MM.1S (cell line): ENCODE results near the gene CDON.

Source experiments
- DNase-seq: peaks from one replicate; pipeline ENCODE4 v3.0.0-alpha.2; 2015
- H2AFZ ChIP-seq: fragments of 300-600 bp; sonication (generic); 2 replicates; pipeline ENCODE4 v1.6.0; 2016; ENCODE audit warnings: antibody characterized with exemption, low read length
- H3F3A ChIP-seq: fragments of 300-600 bp; sonication (generic); 2 replicates; pipeline ENCODE4 v1.6.1; 2016; ENCODE audit warnings: mild to moderate bottlenecking, antibody characterized with exemption, low read length, moderate library complexity, mixed read lengths; ENCODE audit not compliant: insufficient read depth
- H3K27ac ChIP-seq: fragments of 300-600 bp; sonication (generic); 2 replicates; pipeline ENCODE4 v1.5.1; 2016; ENCODE audit warnings: mild to moderate bottlenecking, low read length
- H3K27me3 ChIP-seq: fragments of 300-600 bp; sonication (generic); replicated peaks from 2 replicates; pipeline ENCODE4 v1.6.0; 2016; ENCODE audit warnings: low read length; ENCODE audit not compliant: insufficient read depth
- H3K36me3 ChIP-seq: fragments of 300-600 bp; sonication (generic); replicated peaks from 2 replicates; pipeline ENCODE4 v1.6.1; 2016; ENCODE audit warnings: mild to moderate bottlenecking, low read length, mixed read lengths; ENCODE audit not compliant: insufficient read depth
- H3K4me1 ChIP-seq: fragments of 300-600 bp; sonication (generic); 2 replicates; pipeline ENCODE4 v1.6.1; 2016; ENCODE audit warnings: low read length, mixed read lengths
- H3K4me2 ChIP-seq: fragments of 300-600 bp; sonication (generic); 2 replicates; pipeline ENCODE4 v1.6.0; 2016; ENCODE audit warnings: low read depth, low read length
- H3K4me3 ChIP-seq: fragments of 300-600 bp; sonication (generic); 2 replicates; pipeline ENCODE4 v1.5.1; 2016; ENCODE audit warnings: low read length, mixed read lengths
- H3K79me2 ChIP-seq: fragments of 300-600 bp; sonication (generic); 2 replicates; pipeline ENCODE4 v1.6.1; 2016; ENCODE audit warnings: mixed run types, low read length, mixed read lengths
- H3K9ac ChIP-seq: fragments of 300-600 bp; sonication (generic); 2 replicates; pipeline ENCODE4 v1.6.1; 2016; ENCODE audit warnings: low read length, mixed read lengths
- H3K9me2 ChIP-seq: fragments of 300-600 bp; sonication (generic); replicated peaks from 2 replicates; pipeline ENCODE4 v1.6.1; 2016; ENCODE audit warnings: mild to moderate bottlenecking, low read length, mixed read lengths; ENCODE audit not compliant: insufficient read depth
- H3K9me3 ChIP-seq: fragments of 300-600 bp; sonication (generic); replicated peaks from 2 replicates; pipeline ENCODE4 v1.6.1; 2016; ENCODE audit warnings: mild to moderate bottlenecking, low read length, mixed read lengths; ENCODE audit not compliant: insufficient read depth
- H4K20me1 ChIP-seq: fragments of 300-600 bp; sonication (generic); 2 replicates; pipeline ENCODE4 v1.6.1; 2016; ENCODE audit warnings: mild to moderate bottlenecking, low read length, moderate library complexity, mixed read lengths; ENCODE audit not compliant: insufficient read depth
- EZH2 ChIP-seq: fragments of 300-600 bp; sonication (generic); optimal IDR thresholded peaks from 2 replicates; pipeline ENCODE3; 2017; ENCODE audit warnings: low read depth, mild to moderate bottlenecking, antibody characterized with exemption, low read length, mixed read lengths
- EZH2phosphoT487 ChIP-seq: fragments of 300-600 bp; sonication (generic); IDR thresholded peaks from 2 replicates; pipeline ENCODE4 v1.6.1; 2018; ENCODE audit warnings: antibody characterized with exemption, low read length
- TF ChIP-seq, protein P1 (sequence below): fragments of 300-600 bp; sonication (generic); IDR thresholded peaks from 2 replicates; pipeline ENCODE4 v1.5.1; 2016; ENCODE audit warnings: antibody characterized with exemption, low read length, mixed read lengths

Gene CDON

DNA sequence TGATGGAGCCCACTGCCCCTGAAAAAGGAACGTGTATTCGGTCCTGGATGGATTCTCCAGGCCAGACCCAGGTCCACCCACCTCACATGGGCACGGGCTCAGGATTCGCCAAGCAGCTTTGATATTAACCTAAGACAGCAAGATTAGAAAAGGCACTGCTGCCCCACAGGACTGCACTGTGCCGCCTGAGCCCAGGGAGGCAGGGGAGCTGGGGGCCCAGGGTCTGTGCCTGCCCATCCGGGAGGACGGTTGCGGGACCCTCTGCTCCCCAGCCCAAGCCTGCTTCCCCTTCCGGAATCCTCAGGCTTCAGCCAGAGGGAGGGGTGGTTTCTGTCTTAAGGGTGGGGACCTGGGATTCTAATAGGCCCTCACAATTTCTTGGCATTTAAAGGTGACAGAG, 130.4 kb downstream of the CDON start:
- Histone ChIP-seq H3F3A (no peaks in the 10 kb centered on the region), H3K4me1 (no peaks in the 10 kb centered on the region), H3K9me3 (no peaks in the 10 kb centered on the region), H3K79me2 (no peaks in the 10 kb centered on the region), H3K4me3 (no peak overlapping the region), H3K9ac (no peak overlapping the region), H2AFZ (no peak overlapping the region), H3K36me3 (no peaks in the 10 kb centered on the region), H3K4me2 (no peak overlapping the region), H4K20me1 (no peaks in the 10 kb centered on the region), H3K27me3 (no peaks in the 10 kb centered on the region), H3K9me2 (no peaks in the 10 kb centered on the region), H3K27ac (no peak overlapping the region)
- DNase-seq = no peak
- TF ChIP-seq EZH2phosphoT487 (no peak), EZH2 (no peak)
- TF ChIP-seq, protein P1, sequence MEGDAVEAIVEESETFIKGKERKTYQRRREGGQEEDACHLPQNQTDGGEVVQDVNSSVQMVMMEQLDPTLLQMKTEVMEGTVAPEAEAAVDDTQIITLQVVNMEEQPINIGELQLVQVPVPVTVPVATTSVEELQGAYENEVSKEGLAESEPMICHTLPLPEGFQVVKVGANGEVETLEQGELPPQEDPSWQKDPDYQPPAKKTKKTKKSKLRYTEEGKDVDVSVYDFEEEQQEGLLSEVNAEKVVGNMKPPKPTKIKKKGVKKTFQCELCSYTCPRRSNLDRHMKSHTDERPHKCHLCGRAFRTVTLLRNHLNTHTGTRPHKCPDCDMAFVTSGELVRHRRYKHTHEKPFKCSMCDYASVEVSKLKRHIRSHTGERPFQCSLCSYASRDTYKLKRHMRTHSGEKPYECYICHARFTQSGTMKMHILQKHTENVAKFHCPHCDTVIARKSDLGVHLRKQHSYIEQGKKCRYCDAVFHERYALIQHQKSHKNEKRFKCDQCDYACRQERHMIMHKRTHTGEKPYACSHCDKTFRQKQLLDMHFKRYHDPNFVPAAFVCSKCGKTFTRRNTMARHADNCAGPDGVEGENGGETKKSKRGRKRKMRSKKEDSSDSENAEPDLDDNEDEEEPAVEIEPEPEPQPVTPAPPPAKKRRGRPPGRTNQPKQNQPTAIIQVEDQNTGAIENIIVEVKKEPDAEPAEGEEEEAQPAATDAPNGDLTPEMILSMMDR = no peak

DNA sequence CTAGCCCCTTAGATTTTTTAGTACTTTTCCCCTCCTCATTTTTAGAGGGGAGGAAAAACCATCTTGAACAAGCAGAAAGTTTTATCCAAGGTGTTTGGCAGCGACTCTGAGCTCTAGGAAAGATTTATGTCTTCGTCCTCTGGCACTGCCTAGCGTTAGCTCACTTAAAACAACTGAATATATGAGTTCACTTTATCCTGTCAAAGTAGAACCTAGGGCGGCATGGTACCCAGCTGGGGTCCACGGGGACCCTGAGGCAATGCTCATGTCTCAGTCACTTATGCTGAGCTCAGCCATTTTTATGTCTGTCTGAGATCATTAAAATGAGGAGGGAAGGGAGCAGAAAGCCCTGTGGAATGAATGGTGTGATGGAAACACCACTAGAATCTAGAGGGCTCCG, 131.0 kb downstream of the CDON start:
- H2AFZ ChIP-seq = no peak overlapping the region
- H3K79me2 ChIP-seq = no peaks in the 10 kb centered on the region
- no peak overlapping the region for H3K27ac ChIP-seq
- no peaks in the 10 kb centered on the region for H3K9me2 ChIP-seq
- no peaks in the 10 kb centered on the region for H3K27me3 ChIP-seq
- H3K36me3 ChIP-seq = no peaks in the 10 kb centered on the region
- TF ChIP-seq EZH2phosphoT487 (no peak), EZH2 (no peak)
- TF ChIP-seq, protein P1 = no peak
- no peaks in the 10 kb centered on the region for H3K9me3 ChIP-seq
- no peaks in the 10 kb centered on the region for H3K4me1 ChIP-seq
- no peak overlapping the region for H3K4me3 ChIP-seq
- DNase-seq = no peak
- H3K9ac ChIP-seq = no peak overlapping the region
- no peaks in the 10 kb centered on the region for H4K20me1 ChIP-seq
- H3F3A ChIP-seq = no peaks in the 10 kb centered on the region
- no peak overlapping the region for H3K4me2 ChIP-seq

DNA sequence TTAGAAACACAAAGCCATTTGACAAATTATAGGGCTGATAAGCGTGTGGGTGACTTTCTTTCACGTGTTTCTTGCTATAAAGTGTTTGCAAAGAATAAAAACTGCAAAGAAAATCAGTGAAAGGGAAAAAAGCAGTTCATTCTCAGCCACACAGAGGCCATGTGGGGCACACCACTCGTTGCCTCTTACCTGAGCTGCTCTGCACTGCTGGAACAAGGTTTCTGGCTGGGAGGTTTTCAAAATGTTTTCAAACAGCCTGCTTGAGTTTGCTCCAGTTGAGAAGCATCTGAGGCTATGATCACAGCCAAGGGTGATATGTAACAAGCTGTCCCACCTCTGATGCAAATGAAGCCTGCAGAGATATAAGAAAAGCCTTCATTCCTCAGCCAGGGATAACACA, 131.6 kb downstream of the CDON start:
- Histone ChIP-seq H3K4me2 (no peak overlapping the region), H3K9me2 (no peaks in the 10 kb centered on the region), H3K9me3 (no peaks in the 10 kb centered on the region), H3F3A (no peaks in the 10 kb centered on the region), H3K27ac (no peak overlapping the region), H3K4me3 (no peak overlapping the region), H4K20me1 (no peaks in the 10 kb centered on the region), H3K27me3 (no peaks in the 10 kb centered on the region), H3K79me2 (no peaks in the 10 kb centered on the region), H3K4me1 (no peaks in the 10 kb centered on the region), H2AFZ (no peak overlapping the region), H3K9ac (no peak overlapping the region), H3K36me3 (no peaks in the 10 kb centered on the region)
- no peak for DNase-seq
- no peak for TF ChIP-seq EZH2phosphoT487
- TF ChIP-seq, protein P1 = no peak
- TF ChIP-seq EZH2 = no peak
